Natural killer cell treated with Interleukin-12 subunit alpha and Interleukin-12 subunit beta and Interleukin-15 and Interleukin-18, amount 100 ng/mL, for 72 hours (primary cell): ENCODE results near the gene EXOC7. TPM values are rescaled to one million over a fixed set of nuclear protein-coding genes. Genes with fewer than 3 reads are reported as not detected.
"Not testable (repeated sequence)": the region's sequence is repeated elsewhere in the genome, so short reads cannot be mapped to it uniquely, and the experiment has no call there.

Experiments used
- ATAC-seq, 2 donors: fragments of 150-1000 bp; cut with Tn5 transposase in 1 of 2; sonication (Bioruptor Pico), chemical (Tn5 transposase) in 1 of 2; 2 replicates each; pipeline ENCODE4 v1.10.0; 2021
- DNase-seq: peaks from one replicate; pipeline ENCODE4 v3.0.0; 2022; ENCODE audit warnings: low spot score
- H3K27ac Mint-ChIP-seq, 2 donors: 1 replicate in 1 of 2; 2 replicates in 1 of 2; pipeline ENCODE4 v1.8.0; 2022; ENCODE audit warnings: mixed read lengths in 2 of 2, mild to moderate bottlenecking in 1 of 2, moderate library complexity in 1 of 2
- H3K27me3 Mint-ChIP-seq, 2 donors: 1 replicate in 1 of 2; 2 replicates in 1 of 2; pipeline ENCODE4 v1.8.0; 2022; ENCODE audit warnings: mixed read lengths in 2 of 2
- H3K36me3 Mint-ChIP-seq: one replicate; pipeline ENCODE4 v1.8.0; 2022; ENCODE audit warnings: mixed read lengths
- H3K4me1 Mint-ChIP-seq, 2 donors: 1 replicate in 1 of 2; 2 replicates in 1 of 2; pipeline ENCODE4 v1.8.0; 2022; ENCODE audit warnings: low read depth in 2 of 2, mixed read lengths in 2 of 2, mild to moderate bottlenecking in 1 of 2
- H3K4me3 Mint-ChIP-seq: one replicate; pipeline ENCODE4 v1.8.0; 2022; ENCODE audit warnings: mixed read lengths
- H3K9me3 Mint-ChIP-seq: 2 replicates; pipeline ENCODE4 v1.8.0; 2022; ENCODE audit warnings: mixed read lengths
- total RNA-seq, 2 donors: library from RNA; stranded (reverse); gene quantifications; one replicate each; pipeline ENCODE4 v1.2.3, GENCODE V29; 2022

Gene EXOC7
- total RNA-seq, 2 donors from 2014 or later: 134 to 163 TPM

DNA sequence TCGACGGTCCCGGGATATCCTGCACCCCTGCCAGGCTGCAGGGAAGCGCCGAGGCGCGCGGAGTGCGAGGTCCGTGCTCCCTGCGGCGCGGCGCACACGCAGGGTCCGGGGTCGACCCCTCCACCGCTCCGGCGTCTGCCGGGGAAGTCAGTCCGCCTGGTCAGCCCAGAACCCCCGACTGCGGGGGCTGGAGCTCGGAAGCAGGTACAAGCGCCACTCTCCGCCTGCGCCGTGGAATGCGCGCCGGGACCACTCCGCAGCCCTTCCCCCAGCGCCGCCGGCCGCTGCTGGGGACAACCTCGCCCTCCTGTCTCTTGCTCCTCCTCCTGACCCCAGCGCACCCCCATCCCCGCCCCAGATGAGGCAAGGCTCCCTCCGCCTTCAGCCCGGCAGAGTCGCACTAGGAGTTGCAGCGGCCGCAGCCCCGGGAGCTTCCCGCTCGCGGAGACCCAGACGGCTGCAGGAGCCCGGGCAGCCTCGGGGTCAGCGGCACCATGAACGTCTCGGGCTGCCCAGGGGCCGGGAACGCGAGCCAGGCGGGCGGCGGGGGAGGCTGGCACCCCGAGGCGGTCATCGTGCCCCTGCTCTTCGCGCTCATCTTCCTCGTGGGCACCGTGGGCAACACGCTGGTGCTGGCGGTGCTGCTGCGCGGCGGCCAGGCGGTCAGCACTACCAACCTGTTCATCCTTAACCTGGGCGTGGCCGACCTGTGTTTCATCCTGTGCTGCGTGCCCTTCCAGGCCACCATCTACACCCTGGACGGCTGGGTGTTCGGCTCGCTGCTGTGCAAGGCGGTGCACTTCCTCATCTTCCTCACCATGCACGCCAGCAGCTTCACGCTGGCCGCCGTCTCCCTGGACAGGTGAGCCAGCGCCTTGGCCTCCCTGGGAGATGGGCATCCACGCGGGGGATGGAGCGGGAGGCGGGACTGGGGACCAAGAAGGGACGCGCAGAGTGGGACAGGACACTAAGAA lies 28.9 kb downstream of the EXOC7 start, which contains the start of gene GALR2:
Gene GALR2 (plus strand): TSS at position 392 of the 974 bp plus-strand sequence. CDS start 103 bp downstream, at position 495.
- Mint-ChIP-seq H3K27ac (no peak within 1 kb of the TSS), H3K9me3 (no peaks in the 10 kb centered on the region), H3K4me3 (peak within 1 kb of the TSS; percentile 19), H3K27me3 (peaks cover 25 to 38% of the 10 kb centered on the region in 2 donors), H3K36me3 (peaks cover 7% of the 10 kb centered on the region), H3K4me1 (peaks cover 29 to 33% of the 10 kb centered on the region in 2 donors)
- DNase-seq (no peak), ATAC-seq (no peak)

DNA sequence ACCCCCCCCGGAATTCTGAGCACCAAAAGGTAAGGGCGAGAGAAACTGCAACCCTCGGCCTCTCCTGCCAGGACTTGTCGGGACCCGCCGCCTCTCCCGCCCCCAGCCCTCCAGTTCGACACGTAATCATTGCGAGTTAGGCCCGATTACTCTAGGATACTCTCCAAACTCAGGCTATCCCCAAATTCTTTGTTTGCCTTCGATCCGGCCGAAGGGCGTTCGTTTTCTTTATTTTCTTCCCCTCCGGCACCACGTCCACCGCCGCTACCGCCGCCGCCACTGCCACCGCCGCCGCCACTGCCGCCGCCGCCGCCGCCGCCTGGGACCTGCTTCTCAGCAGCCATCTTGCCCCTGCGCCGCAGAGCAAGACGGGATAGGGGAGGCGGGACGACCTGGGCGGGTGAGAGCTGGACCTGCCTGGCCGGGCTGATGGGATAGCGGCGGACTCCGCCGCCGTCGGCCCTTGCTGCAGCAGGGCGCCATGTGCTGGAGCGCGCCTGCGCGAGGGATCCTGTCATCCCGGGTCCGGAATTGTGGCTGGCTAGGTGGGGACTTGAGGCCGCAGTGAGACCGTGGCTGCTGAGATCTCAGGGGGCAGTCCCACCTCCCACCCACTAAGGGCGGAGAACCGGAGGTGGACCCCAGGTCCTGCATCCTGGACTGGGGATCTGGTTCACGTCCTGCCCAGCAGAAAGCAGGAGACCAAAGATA lies 31.3 kb downstream of the EXOC7 start, which contains the start of gene SRP68:
Gene SRP68 (minus strand): TSS at position 370 of the 711 bp plus-strand sequence. CDS start 26 bp downstream, at position 344.
- peaks cover 8% of the 10 kb centered on the region for H3K36me3 Mint-ChIP-seq

DNA sequence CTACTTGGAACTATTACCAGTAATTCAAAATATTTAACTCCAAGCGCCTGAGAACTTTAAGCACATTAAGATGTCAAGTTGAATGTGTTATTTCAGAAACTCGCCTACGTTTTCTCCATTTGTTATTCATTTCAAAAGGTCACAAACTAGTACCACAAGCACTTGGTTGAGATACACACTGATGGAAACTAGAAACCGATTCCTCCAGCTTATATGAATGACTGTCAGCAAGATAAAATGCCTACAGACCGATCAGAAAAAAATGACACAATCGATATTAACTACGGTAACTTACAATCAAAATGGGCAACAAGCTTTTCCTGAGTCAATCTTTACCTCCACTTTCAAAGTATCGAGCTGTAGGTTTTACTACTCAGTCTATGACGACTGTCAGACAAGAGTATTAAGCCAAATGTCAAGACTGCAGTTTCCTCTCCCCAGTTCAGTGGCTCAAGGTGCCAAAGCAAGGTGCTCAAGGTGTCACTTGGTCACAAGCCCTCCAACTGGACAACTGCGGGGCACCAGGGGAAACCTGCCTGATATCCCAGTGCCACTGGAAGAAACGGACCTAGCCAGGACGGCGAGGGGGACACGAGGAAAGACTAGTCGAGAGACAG lies 31.9 kb downstream of the EXOC7 start:
- H3K4me1 Mint-ChIP-seq: peaks cover 21 to 28% of the 10 kb centered on the region in 2 donors
- H3K27me3 Mint-ChIP-seq: peaks cover 10 to 13% of the 10 kb centered on the region in 2 donors
- H3K36me3 Mint-ChIP-seq: peaks cover 13% of the 10 kb centered on the region

More for the DNA sequence above, 31.3 kb downstream of the EXOC7 start, which contains the start of gene SRP68:
- Mint-ChIP-seq H3K9me3 (no peaks in the 10 kb centered on the region), H3K4me1 (peaks cover 26 to 33% of the 10 kb centered on the region in 2 donors), H3K4me3 (peak within 1 kb of the TSS; percentile 98), H3K27ac (peak within 1 kb of the TSS; percentile 95 to 97), H3K27me3 (peaks cover 17 to 20% of the 10 kb centered on the region in 2 donors)
- DNase-seq (peak; percentile 93), ATAC-seq (peak; percentile 98 to 99)

DNA sequence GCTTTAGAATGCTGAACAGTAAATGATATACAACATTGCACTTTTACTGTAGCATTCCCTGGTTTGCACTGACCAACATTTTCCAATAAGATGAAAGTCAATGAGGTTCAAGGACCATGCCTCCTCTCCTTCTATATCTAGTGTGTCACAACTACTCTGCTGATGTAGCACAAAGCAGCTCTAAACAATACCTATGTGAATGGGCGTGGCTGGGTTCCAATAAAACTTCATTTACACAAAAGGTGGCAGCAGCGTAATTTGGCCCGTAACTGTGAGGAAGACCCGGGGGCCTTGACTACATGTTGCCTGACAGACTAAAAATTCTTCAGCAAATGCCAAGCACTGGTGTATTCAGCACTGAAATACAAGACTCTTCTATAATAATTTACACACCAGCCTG lies 37.8 kb downstream of the EXOC7 start:
- peaks cover 27% of the 10 kb centered on the region for H3K36me3 Mint-ChIP-seq
- no peaks in the 10 kb centered on the region for H3K9me3 Mint-ChIP-seq
- no peak overlapping the region for H3K4me3 Mint-ChIP-seq
- no peak overlapping the region for H3K27ac Mint-ChIP-seq
- no peaks in the 10 kb centered on the region for H3K27me3 Mint-ChIP-seq
- no peak for DNase-seq
- H3K4me1 Mint-ChIP-seq: peaks cover 12% of the 10 kb centered on the region in 2 donors
- no peak for ATAC-seq

More for the DNA sequence above, 31.9 kb downstream of the EXOC7 start:
- Mint-ChIP-seq H3K27ac (peak overlapping the region; percentile 95 to 97), H3K9me3 (no peaks in the 10 kb centered on the region), H3K4me3 (peak overlapping the region; percentile 98)
- ATAC-seq (peak in 1 of 2 donors; percentile 2), DNase-seq (no peak)

DNA sequence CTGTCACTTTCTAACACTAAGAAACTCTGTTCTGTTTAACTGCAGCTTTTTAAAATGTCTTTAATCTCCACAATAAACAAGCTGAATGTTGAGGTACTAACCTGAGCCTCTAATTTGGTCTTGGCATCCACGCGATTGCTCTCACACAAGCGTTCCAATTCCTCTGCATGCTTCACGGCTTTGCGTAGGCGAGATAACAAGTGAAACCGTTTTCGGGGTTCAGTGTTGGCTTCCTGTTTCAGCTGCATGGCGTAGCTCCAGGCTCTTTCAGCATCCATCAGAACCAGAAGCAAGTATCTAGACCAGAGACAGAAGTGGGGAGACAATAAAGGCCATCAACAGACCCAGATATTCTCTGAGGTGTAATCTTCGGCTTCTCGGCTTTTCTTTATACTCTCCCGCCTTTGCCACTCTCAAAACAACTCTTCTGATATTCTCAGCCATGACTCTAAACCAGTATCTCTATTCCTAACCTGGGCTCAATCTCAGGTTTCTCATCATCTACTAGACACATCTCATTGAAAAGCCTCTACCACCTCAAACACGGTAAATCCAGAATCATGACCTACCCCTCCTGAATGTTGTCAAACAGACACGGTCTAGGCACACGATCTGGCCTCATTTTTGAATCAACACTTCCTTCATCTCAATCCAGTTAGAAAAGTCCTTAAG lies 39.6 kb downstream of the EXOC7 start:
- peak overlapping the region; percentile 15 to 39 for H3K27ac Mint-ChIP-seq
- no peaks in the 10 kb centered on the region for H3K27me3 Mint-ChIP-seq
- no peak overlapping the region for H3K4me3 Mint-ChIP-seq

DNA sequence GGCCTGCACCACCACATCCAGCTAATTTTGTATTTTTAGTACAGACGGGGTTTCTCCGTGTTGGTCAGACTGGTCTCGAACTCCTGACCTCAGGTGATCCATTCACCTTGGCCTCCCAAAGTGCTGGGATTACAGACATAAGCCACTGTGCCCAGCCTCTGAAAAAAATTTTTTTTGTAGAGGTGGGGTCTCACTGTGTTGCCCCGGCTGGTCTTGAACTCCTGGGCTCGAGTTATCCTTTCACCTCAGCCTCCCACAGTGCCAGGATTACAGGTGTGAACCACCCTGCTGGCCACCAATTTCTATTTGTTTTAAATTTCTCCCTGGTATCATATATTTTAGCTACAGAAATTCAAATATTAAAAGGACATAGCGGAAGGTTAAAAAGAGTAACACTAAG lies 45.3 kb downstream of the EXOC7 start:
- H3K27me3 Mint-ChIP-seq, H3K27ac Mint-ChIP-seq, H3K4me1 Mint-ChIP-seq, H3K9me3 Mint-ChIP-seq, H3K4me3 Mint-ChIP-seq, ATAC-seq, DNase-seq: not testable (repeated sequence)
- H3K36me3 Mint-ChIP-seq: peaks cover 22% of the 10 kb centered on the region

More for the DNA sequence above, 39.6 kb downstream of the EXOC7 start:
- DNase-seq: no peak
- ATAC-seq: no peak
- Mint-ChIP-seq H3K4me1 (peaks cover 6 to 9% of the 10 kb centered on the region in 2 donors), H3K9me3 (no peaks in the 10 kb centered on the region), H3K36me3 (peaks cover 33% of the 10 kb centered on the region)

DNA sequence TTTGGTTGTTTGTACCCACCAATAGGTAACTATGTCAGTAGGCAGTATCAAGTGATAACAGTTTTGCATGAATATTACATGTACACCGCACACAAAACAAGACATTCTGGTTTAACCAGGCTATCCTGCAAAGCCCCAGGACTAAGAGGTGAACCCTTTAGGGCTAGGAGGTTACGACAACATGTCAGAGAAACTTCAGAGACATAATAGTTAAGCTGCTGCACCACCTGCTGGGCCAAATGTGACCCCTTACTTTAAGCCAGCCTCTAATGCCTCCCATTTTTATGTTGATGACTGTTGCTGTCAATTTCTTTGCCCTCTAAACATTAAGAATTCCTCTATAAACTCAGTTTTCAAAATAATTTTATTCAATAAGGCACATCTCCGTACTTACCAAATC lies 46.7 kb downstream of the EXOC7 start:
- peaks cover 22% of the 10 kb centered on the region for H3K36me3 Mint-ChIP-seq
- H3K9me3 Mint-ChIP-seq: no peaks in the 10 kb centered on the region
- ATAC-seq (no peak), DNase-seq (no peak)
- peaks cover 0 to 3% of the 10 kb centered on the region in 2 donors for H3K4me1 Mint-ChIP-seq
- no peak overlapping the region for H3K27ac Mint-ChIP-seq
- no peak overlapping the region for H3K4me3 Mint-ChIP-seq
- H3K27me3 Mint-ChIP-seq: no peaks in the 10 kb centered on the region

DNA sequence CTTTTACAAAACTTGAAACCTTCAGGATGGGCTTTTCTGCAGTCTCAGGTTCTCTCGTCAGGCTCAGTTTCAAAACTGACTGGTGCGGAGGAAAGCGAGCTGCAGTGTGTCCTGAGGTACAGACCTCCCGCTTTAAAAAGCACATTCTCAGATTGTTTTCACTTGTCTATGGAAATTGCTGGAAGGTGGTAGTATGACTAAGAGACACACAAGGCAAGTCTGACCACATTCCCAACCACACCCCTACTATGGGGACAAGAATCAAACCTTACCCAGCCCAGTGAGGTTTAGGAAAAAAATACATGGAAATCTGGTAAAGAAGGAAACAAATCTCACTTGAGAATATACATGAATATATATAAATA lies 49.5 kb downstream of the EXOC7 start:
- Mint-ChIP-seq H3K4me3 (no peak overlapping the region), H3K9me3 (no peaks in the 10 kb centered on the region), H3K27ac (no peak overlapping the region), H3K36me3 (peaks cover 32% of the 10 kb centered on the region), H3K4me1 (peaks cover 3 to 10% of the 10 kb centered on the region in 2 donors), H3K27me3 (no peaks in the 10 kb centered on the region)
- no peak for ATAC-seq
- no peak for DNase-seq

DNA sequence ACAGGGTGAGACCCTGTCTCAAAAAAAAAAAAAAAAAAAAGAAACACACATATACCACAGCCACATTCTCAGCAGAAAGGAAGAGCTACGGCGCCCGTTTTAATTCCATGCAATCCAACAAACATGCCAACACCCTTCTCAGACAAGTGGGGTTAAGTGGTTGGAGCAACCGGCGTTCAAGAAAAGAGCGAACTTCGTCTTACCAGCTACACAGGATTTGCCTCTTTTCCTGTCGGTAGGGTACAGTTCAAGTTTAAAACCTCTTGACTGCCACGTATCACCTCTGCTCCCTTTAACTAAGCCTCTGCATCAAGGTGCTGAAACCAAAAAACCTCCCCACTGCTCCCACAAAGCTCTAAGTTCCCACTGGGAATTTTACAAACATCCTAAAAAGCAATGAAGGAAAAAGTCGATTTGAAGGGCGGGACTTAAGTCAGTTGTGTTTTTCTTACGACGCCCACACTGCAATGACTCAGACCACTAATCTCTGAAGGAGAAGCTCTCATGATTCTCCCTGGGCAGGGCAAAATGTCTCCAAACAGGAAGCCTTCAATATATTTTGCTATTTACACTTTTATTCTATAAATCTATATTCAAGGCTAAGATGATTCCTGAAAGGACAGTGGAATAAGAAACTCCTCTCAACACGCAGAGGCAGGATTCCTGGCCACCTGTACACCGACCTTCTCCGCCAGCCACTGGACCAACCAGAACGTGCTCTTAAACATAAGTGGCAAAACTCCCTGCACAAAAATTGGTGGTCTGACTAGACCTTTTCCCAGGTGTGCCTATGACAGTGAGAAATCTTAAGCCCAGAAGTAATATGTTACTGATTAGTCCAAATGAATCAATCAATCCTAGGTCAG lies 50.1 kb downstream of the EXOC7 start:
- DNase-seq: no peak
- no peaks in the 10 kb centered on the region for H3K27me3 Mint-ChIP-seq
- no peak for ATAC-seq
- no peaks in the 10 kb centered on the region for H3K9me3 Mint-ChIP-seq
- no peak overlapping the region for H3K4me3 Mint-ChIP-seq
- H3K27ac Mint-ChIP-seq: no peak overlapping the region
- peaks cover 34% of the 10 kb centered on the region for H3K36me3 Mint-ChIP-seq
- peaks cover 5 to 11% of the 10 kb centered on the region in 2 donors for H3K4me1 Mint-ChIP-seq

DNA sequence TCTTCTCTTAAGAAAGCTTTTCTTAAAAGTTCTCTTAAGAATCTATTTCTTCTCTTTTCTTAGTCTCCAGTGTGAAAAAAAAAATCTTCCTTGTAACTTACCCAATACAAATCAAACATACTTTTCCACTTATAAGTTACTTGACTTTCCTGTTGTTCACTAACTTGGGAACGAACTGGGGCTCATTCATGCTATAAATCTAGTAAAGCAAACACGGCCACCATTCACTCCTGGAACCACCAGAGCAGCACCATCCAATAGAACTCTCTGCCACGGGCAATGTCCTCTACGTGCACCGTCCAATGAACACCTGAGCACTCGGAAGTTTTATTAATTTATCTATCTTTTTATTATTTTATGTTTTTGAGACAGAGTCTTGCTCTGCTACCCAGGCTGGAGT lies 52.0 kb downstream of the EXOC7 start:
- H3K36me3 Mint-ChIP-seq: peaks cover 36% of the 10 kb centered on the region
- H3K27ac Mint-ChIP-seq: no peak overlapping the region
- H3K27me3 Mint-ChIP-seq: no peaks in the 10 kb centered on the region
- DNase-seq: no peak
- no peak overlapping the region for H3K4me3 Mint-ChIP-seq
- peaks cover 5 to 18% of the 10 kb centered on the region in 2 donors for H3K4me1 Mint-ChIP-seq
- H3K9me3 Mint-ChIP-seq: no peaks in the 10 kb centered on the region
- no peak for ATAC-seq

DNA sequence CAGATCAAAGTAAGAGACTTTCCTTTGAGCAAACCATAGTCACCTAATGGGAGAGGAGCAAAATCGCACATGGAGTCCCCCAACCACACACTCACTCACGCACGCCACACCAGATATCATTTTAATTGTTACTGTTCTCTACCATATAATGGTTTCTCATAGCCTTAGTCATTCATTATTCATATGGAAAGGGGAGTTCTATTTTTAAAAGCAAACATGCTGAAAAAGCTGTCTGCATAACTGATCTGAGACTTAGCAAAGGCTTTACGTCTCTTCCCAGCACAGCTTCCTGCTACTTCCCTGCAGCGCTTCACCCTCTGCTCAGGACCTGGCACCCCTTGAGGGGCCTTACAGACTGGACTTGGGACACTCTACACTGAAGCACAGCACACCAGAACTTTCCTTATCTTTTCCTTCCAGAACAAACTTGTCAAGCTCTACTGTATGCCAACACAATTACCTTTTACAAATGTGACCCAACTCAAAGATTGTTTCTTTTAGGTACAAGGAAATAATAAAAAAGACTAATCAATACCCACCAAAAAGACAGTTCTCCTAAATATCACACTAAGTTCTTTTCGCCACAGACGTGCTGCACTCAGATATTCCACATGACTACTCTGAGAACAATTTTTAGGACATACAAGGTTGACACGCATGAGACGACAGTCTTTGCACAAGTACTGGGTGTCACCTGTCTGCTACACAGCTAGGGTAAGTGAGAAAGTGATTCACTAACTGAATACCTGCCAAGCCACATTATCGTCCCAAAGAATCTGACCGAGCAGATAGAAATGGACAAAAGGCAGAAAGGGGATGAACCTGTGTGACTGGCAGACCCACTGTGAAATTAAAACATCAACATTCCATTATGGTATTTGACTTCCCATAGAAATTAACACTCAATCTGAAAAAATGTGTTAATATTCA lies 52.8 kb downstream of the EXOC7 start:
- ATAC-seq (no peak), DNase-seq (no peak)
- H3K27me3 Mint-ChIP-seq: no peaks in the 10 kb centered on the region
- H3K9me3 Mint-ChIP-seq: no peaks in the 10 kb centered on the region
- peaks cover 5 to 15% of the 10 kb centered on the region in 2 donors for H3K4me1 Mint-ChIP-seq
- no peak overlapping the region for H3K27ac Mint-ChIP-seq
- H3K4me3 Mint-ChIP-seq: no peak overlapping the region
- H3K36me3 Mint-ChIP-seq: peaks cover 31% of the 10 kb centered on the region
